K562 (cell line): ENCODE results near the gene TMEM132C. TPM values are rescaled to one million over a fixed set of nuclear protein-coding genes. Genes with fewer than 3 reads are reported as not detected.

Source experiments
- ATAC-seq: fragments of 200-7000 bp; cut with Tn5 transposase; 3 replicates; pipeline ENCODE4 v1.9.1; 2020; ENCODE audit warnings: moderate library complexity
- BruUV-seq: library from RNA; stranded (reverse); fragments of 400-500 nt; replicated peaks from 2 replicates; lab custom pipeline; 2021; lab: Mats Ljungman, UMichigan
- CTCF ChIA-PET: fragments of 300-600 bp; formaldehyde crosslinking; extraction: SDS; loops from one replicate; lab custom pipeline; 2021; ENCODE audit warnings: low intra/inter-chr PET ratio; lab: Yijun Ruan, JAX
- POLR2A ChIA-PET: fragments of 300-600, 350-650 bp; sonication (Branson Sonifier 250); formaldehyde crosslinking; extraction: SDS; loops from one replicate; lab custom pipeline; 2021; ENCODE audit warnings: antibody characterized with exemption, inconsistent platforms; lab: Yijun Ruan, JAX
- DNase-seq, 4 experiments: peaks; one replicate each; pipeline versions ENCODE4 v3.0.0 to v3.0.0-alpha.2; 2011 to 2018; ENCODE audit warnings: low spot score in 3 of 4, mixed read lengths in 3 of 4; ENCODE audit errors: extremely low read depth in 1 of 4
- FAIRE-seq: peaks from 2 replicates; lab custom pipeline; 2011; peaks lifted over from hg19 to GRCh38; lab: Jason Lieb, UNC
- H2AFZ ChIP-seq: 2 replicates; pipeline ENCODE4 v1.6.0; 2011; ENCODE audit warnings: low read depth, low read length, control low read depth, inconsistent platforms
- H3K27ac ChIP-seq: fragments of 200-600 bp; 3 replicates; pipeline ENCODE4 v1.8.0; 2011; ENCODE audit warnings: low read depth, mild to moderate bottlenecking, control low read depth, inconsistent platforms, low read length, moderate library complexity, mixed read lengths; ENCODE audit errors: extremely low read depth
- H3K27me3 ChIP-seq, 2 experiments: fragments of 300-600 bp in 1 of 2; 2 replicates in 1 of 2; 3 replicates in 1 of 2; pipeline versions ENCODE4 v1.6.0 to v1.8.0; 2011; ENCODE audit warnings: inconsistent platforms in 2 of 2, low read length in 2 of 2, mild to moderate bottlenecking in 1 of 2, mixed read lengths in 1 of 2, moderate library complexity in 1 of 2; ENCODE audit not compliant: control insufficient read depth in 2 of 2, insufficient read depth in 2 of 2
- H3K36me3 ChIP-seq: fragments of 300-600 bp; 3 replicates; pipeline ENCODE4 v1.8.0; 2011; ENCODE audit warnings: mild to moderate bottlenecking, low read length, inconsistent platforms; ENCODE audit not compliant: control insufficient read depth, insufficient read depth
- H3K4me1 ChIP-seq, 2 experiments: fragments of 200-600 bp in 1 of 2; replicated peaks in 1 of 2; 2 replicates in 1 of 2; 3 replicates in 1 of 2; pipeline versions ENCODE4 v1.5.1 to v1.8.0; 2011; ENCODE audit warnings: inconsistent platforms in 2 of 2, low read length in 2 of 2, mild to moderate bottlenecking in 1 of 2, mixed read lengths in 1 of 2, moderate library complexity in 1 of 2; ENCODE audit not compliant: control insufficient read depth in 2 of 2, insufficient read depth in 2 of 2
- H3K4me2 ChIP-seq: 2 replicates; pipeline ENCODE4 v1.6.1; 2011; ENCODE audit warnings: low read length, control low read depth, inconsistent platforms, mixed read lengths; ENCODE audit not compliant: insufficient read depth
- H3K4me3 ChIP-seq: fragments of 200-600 bp; sonication (generic), shearing (Covaris generic); 2 replicates; pipeline ENCODE4 v1.5.1; 2016; ENCODE audit warnings: control low read depth, inconsistent platforms
- H3K79me2 ChIP-seq: fragments of 200-600 bp; 3 replicates; pipeline ENCODE4 v1.8.0; 2011; ENCODE audit warnings: low read length, inconsistent platforms; ENCODE audit not compliant: control insufficient read depth, insufficient read depth
- H3K9ac ChIP-seq, 2 experiments: 2 replicates each; pipeline versions ENCODE4 v1.6.0 to v1.6.1; 2011; ENCODE audit warnings: low read depth in 2 of 2, low read length in 2 of 2, control low read depth in 1 of 2, inconsistent platforms in 1 of 2, mild to moderate bottlenecking in 1 of 2, mixed read lengths in 1 of 2; ENCODE audit not compliant: insufficient read depth in 1 of 2
- H3K9me1 ChIP-seq: one replicate; pipeline ENCODE4 v1.6.0; 2011; ENCODE audit warnings: inconsistent platforms, mild to moderate bottlenecking, low read length, moderate library complexity; ENCODE audit not compliant: control insufficient read depth, insufficient read depth
- H3K9me3 ChIP-seq: replicated peaks from 2 replicates; pipeline ENCODE4 v1.5.1; 2011; ENCODE audit warnings: low read depth, low read length, inconsistent platforms; ENCODE audit not compliant: control insufficient read depth, insufficient read depth
- H4K20me1 ChIP-seq: replicated peaks from 2 replicates; pipeline ENCODE4 v1.6.1; 2011; ENCODE audit warnings: low read length, inconsistent platforms, mixed read lengths; ENCODE audit not compliant: control insufficient read depth, insufficient read depth
- CREM ChIP-seq: IDR thresholded peaks from 2 replicates; pipeline ENCODE4 v1.6.1; 2014; ENCODE audit warnings: antibody characterized with exemption, low read depth
- DNMT1 ChIP-seq: fragments of 450-650 bp; IDR thresholded peaks from 2 replicates; pipeline ENCODE4 v1.6.1; 2016; ENCODE audit warnings: antibody characterized with exemption, mild to moderate bottlenecking
- DPF2 ChIP-seq: fragments of 450-650 bp; IDR thresholded peaks from 2 replicates; pipeline ENCODE4 v1.6.1; 2016
- ELF2 ChIP-seq: fragments of 250-450 bp; sonication (Bioruptor Pico); IDR thresholded peaks from 2 replicates; pipeline ENCODE4 v1.5.0; 2021; ENCODE audit warnings: mild to moderate bottlenecking
- FOXM1 ChIP-seq, 2 experiments: fragments of 450-650 bp in 1 of 2; sonication (generic) in 1 of 2; formaldehyde crosslinking in 1 of 2; IDR thresholded peaks; 2 replicates each; pipeline versions ENCODE4 v1.6.1 to v1.9.0; 2017 to 2022; ENCODE audit warnings: low read depth in 2 of 2, mild to moderate bottlenecking in 2 of 2, missing genetic modification reagents in 1 of 2, moderate library complexity in 1 of 2
- MITF ChIP-seq: IDR thresholded peaks from 2 replicates; pipeline ENCODE4 v1.6.1; 2014; ENCODE audit warnings: antibody characterized with exemption
- NCOA1 ChIP-seq: fragments of 450-650 bp; IDR thresholded peaks from 2 replicates; pipeline ENCODE4 v1.6.1; 2016; ENCODE audit warnings: low read depth
- NCOA4 ChIP-seq: fragments of 450-650 bp; IDR thresholded peaks from 2 replicates; pipeline ENCODE4 v1.6.1; 2018; ENCODE audit warnings: mild to moderate bottlenecking; ENCODE audit not compliant: partially characterized antibody
- PHF8 ChIP-seq: fragments of 200-600 bp; sonication (generic); IDR thresholded peaks from 2 replicates; pipeline ENCODE4 v1.6.1; 2012; ENCODE audit warnings: mixed run types, mild to moderate bottlenecking, inconsistent platforms, low read length, moderate library complexity, borderline replicate concordance
- XRCC5 ChIP-seq: fragments of 200-400 bp; formaldehyde crosslinking; IDR thresholded peaks from 2 replicates; pipeline ENCODE4 v1.6.1; 2017; ENCODE audit warnings: low read depth, mild to moderate bottlenecking, low read length
- ZBTB7A ChIP-seq: IDR thresholded peaks from 2 replicates; pipeline ENCODE4 v1.6.1; 2011; ENCODE audit warnings: low read depth, mild to moderate bottlenecking, low read length, moderate library complexity, borderline replicate concordance; ENCODE audit not compliant: control insufficient read depth
- ZNF124 ChIP-seq: sonication (generic); formaldehyde crosslinking; IDR thresholded peaks from 2 replicates; pipeline ENCODE4 v1.8.1; 2022; ENCODE audit warnings: missing genetic modification reagents
- WGBS: fragments of 100-300 bp; shearing (Covaris generic); methylation state at CpG from one replicate; pipeline ENCODE4 v1.1.6; 2016; ENCODE audit warnings: low coverage, mixed read lengths; ENCODE audit not compliant: insufficient coverage; ENCODE audit errors: missing lambda C conversion rate; 5-methylcytosine and 5-hydroxymethylcytosine counted together
- in situ Hi-C: fragments of 300-500 bp; cut with MboI; formaldehyde crosslinking; loops from 4 replicates; pipeline ENCODE4 v1.15.0; 2018; ENCODE audit warnings: inconsistent platforms, mixed read lengths
- intact Hi-C: fragments of 100-400 bp; cut with micrococcal nuclease; formaldehyde crosslinking; loops from 2 replicates; pipeline ENCODE4 v1.14.2; 2022
- polyA plus RNA-seq, 8 experiments: library from polyadenylated mRNA; depleted of rRNA in 4 of 8; stranded (reverse) in 5 of 8; unstranded in 3 of 8; fragments of >200 nt; fragmentation: Nextera tagmentation in 2 of 8; fragmentation: Illumina TruSeq in 1 of 8; extraction: Ambion mirVana in 2 of 8; extraction: Trizol in 1 of 8; gene quantifications; 2 replicates each; pipeline versions ENCODE4 v1.2.1 to v1.2.3, GENCODE V29; 2011 to 2014; ENCODE audit warnings: inconsistent platforms in 1 of 8, missing spikeins in 1 of 8
- total RNA-seq, 7 experiments: library from RNA; depleted of rRNA in 6 of 7; stranded (reverse); fragments of >200 nt in 6 of 7; fragmentation: Illumina TruSeq in 2 of 7; extraction: Trizol in 2 of 7; gene quantifications; 2 replicates each; pipeline versions ENCODE4 v1.2.1 to v1.2.3, GENCODE V29; 2011 to 2021; ENCODE audit warnings: low replicate concordance in 1 of 7

Gene TMEM132C
- total and polyA plus RNA-seq, 9 of the 15 experiments (the other 6 are each of a cell fraction or from before 2014, with no cell fraction given): not detected

GRCh38 chr12:128629979-128630378 lies 363.0 kb downstream of the TMEM132C start:
- Histone ChIP-seq H3K27me3 (peaks cover 0 to 11% of the 10 kb centered on the region in 2 experiments; a peak in 1 of 5 replicates), H3K36me3 (no peaks in the 10 kb centered on the region), H4K20me1 (no peaks in the 10 kb centered on the region), H3K9ac (no peak overlapping the region), H3K4me1 (no peaks in the 10 kb centered on the region), H3K79me2 (no peaks in the 10 kb centered on the region), H3K9me1 (no peaks in the 10 kb centered on the region), H3K4me2 (no peak overlapping the region), H3K9me3 (no peaks in the 10 kb centered on the region), H3K27ac (no peak overlapping the region), H2AFZ (no peak overlapping the region), H3K4me3 (no peak overlapping the region)
- no peak for TF ChIP-seq XRCC5
- no peak for TF ChIP-seq ZNF124
- no peak for TF ChIP-seq NCOA4
- no peak for TF ChIP-seq CREM
- no peak for TF ChIP-seq NCOA1
- TF ChIP-seq DNMT1: no peak
- no peak for TF ChIP-seq DPF2
- TF ChIP-seq ELF2 (CRISPR knock-in tag): no peak
- TF ChIP-seq ZBTB7A: no peak
- TF ChIP-seq PHF8: no peak
- TF ChIP-seq MITF: no peak
- no peak for TF ChIP-seq FOXM1 (IDR thresholded peaks at IDR 0.05; ENCODE audit: low read depth)
- TF ChIP-seq FOXM1 (CRISPR knock-in tag; IDR thresholded peaks at IDR 0.05; ENCODE audit: low read depth): no peak
- in situ Hi-C loops: no loop called here
- POLR2A ChIA-PET: interaction anchor here (0.6 kb wide), 1 partner anchor 70 kb away, joined by 3 read pairs; no protein-coding TSS in a partner anchor
- FAIRE-seq: no peak
- intact Hi-C loops: no loop called here
- BruUV-seq: no TSS peak
- no peak for DNase-seq
- CTCF ChIA-PET: no interaction called here
- WGBS: 0% methylated on average over 4 of the region's 4 CpGs
- ATAC-seq: no peak
